ENCODE measurements around the gene RC3H1.

RC3H1 gene

GRCh38 chr1:173888749-173889148 is 133.4 kb downstream of the RC3H1 start:
- DNase-seq (ENCODE audit: low read depth in 2 of 3, low spot score in 1 of 3), result no peak

- DNase-seq (ENCODE audit: low read depth in 2 of 3, low spot score in 1 of 3), result no peak
Measured at GRCh38 chr1:173887627-173888026, 134.5 kb downstream of the RC3H1 start.

GRCh38 chr1:173886746-173887611 is 135.2 kb downstream of the RC3H1 start:
- no peak for DNase-seq (ENCODE audit: low read depth in 2 of 3, low spot score in 1 of 3)

- DNase-seq (ENCODE audit: low read depth in 2 of 3, low spot score in 1 of 3), result no peak
Measured at GRCh38 chr1:173884701-173885100, 137.5 kb downstream of the RC3H1 start.

Data from stimulated activated CD4-positive, alpha-beta T cell treated with anti-CD3 and anti-CD28 coated beads, Interleukin-12 subunit alpha, Interleukin-12 subunit beta, amount 100 ng/mL, for 48 hours (primary cell).